ENCODE results near the gene ZNF638.
A peak's percentile ranks its signal among the peaks of the same experiment; 100 is the strongest.
"Not testable (repeated sequence)": the region's sequence is repeated elsewhere in the genome, so short reads cannot be mapped to it uniquely, and the experiment has no call there.

Gene ZNF638

GRCh38 chr2:71402427-71402826 lies 70.8 kb downstream of the ZNF638 start:
- no peak for DNase-seq

GRCh38 chr2:71409611-71410010 lies 78.0 kb downstream of the ZNF638 start:
- DNase-seq, result no peak

GRCh38 chr2:71410696-71411095 lies 79.1 kb downstream of the ZNF638 start:
- DNase-seq, result no peak

- not testable (repeated sequence) for DNase-seq
Measured at GRCh38 chr2:71416866-71417265, 85.3 kb downstream of the ZNF638 start.

GRCh38 chr2:71417300-71418202 lies 86.0 kb downstream of the ZNF638 start:
- no peak for DNase-seq

- no peak for DNase-seq
Measured at GRCh38 chr2:71419145-71419544, 87.6 kb downstream of the ZNF638 start.

- no peak for DNase-seq
Measured at GRCh38 chr2:71419976-71420375, 88.4 kb downstream of the ZNF638 start.

- DNase-seq, result no peak
Measured at GRCh38 chr2:71422786-71423185, 91.2 kb downstream of the ZNF638 start.

- DNase-seq, result no peak
Measured at GRCh38 chr2:71423817-71424420, 92.3 kb downstream of the ZNF638 start.

- DNase-seq, result no peak
Measured at GRCh38 chr2:71426721-71427120, 95.1 kb downstream of the ZNF638 start.

GRCh38 chr2:71428472-71429383 lies 97.1 kb downstream of the ZNF638 start:
- DNase-seq, result no peak

- DNase-seq, result not testable (repeated sequence)
Measured at GRCh38 chr2:71445142-71445541, 113.6 kb downstream of the ZNF638 start.

GRCh38 chr2:71446505-71446904 lies 114.9 kb downstream of the ZNF638 start:
- no peak for DNase-seq

- DNase-seq, result no peak
Measured at GRCh38 chr2:71449343-71449742, 117.8 kb downstream of the ZNF638 start.

GRCh38 chr2:71451705-71452104 lies 120.1 kb downstream of the ZNF638 start:
- no peak for DNase-seq

- peak; percentile 74 for DNase-seq
Measured at GRCh38 chr2:71452565-71452964, 121.0 kb downstream of the ZNF638 start.

GRCh38 chr2:71453404-71454220 lies 122.0 kb downstream of the ZNF638 start, which contains the start of gene DYSF:
Gene DYSF (plus strand): TSS chr2:71453561.
- peak; percentile 1 for DNase-seq

GRCh38 chr2:71454221-71455010 lies 122.8 kb downstream of the ZNF638 start:
- no peak for DNase-seq

- DNase-seq, result no peak
Measured at GRCh38 chr2:71455011-71455740, 123.6 kb downstream of the ZNF638 start.

- DNase-seq, result no peak
Measured at GRCh38 chr2:71455741-71456569, 124.4 kb downstream of the ZNF638 start.
